RWPE2 (cell line): ENCODE results near the gene CACNA2D1.

ENCODE experiments used
- ATAC-seq: fragments of 200-7000 bp; cut with Tn5 transposase; 3 replicates; pipeline ENCODE4 v1.9.1; 2021; ENCODE audit warnings: low read depth
- DNase-seq: peaks from one replicate; pipeline ENCODE4 v3.0.0-alpha.2; 2020; ENCODE audit warnings: low spot score
- H3K27ac ChIP-seq: fragments of 450-650 bp; 2 replicates; pipeline ENCODE4 v1.5.1; 2017; ENCODE audit warnings: mild to moderate bottlenecking; ENCODE audit not compliant: poor library complexity, severe bottlenecking
- H3K27me3 ChIP-seq: fragments of 250-450 bp; sonication (Bioruptor Pico); 2 replicates; pipeline ENCODE4 v1.5.1; 2021; ENCODE audit warnings: mild to moderate bottlenecking, moderate library complexity; ENCODE audit not compliant: insufficient read depth, poor library complexity, severe bottlenecking
- H3K36me3 ChIP-seq: fragments of 250-450 bp; sonication (Bioruptor Pico); 2 replicates; pipeline ENCODE4 v1.5.1; 2020; ENCODE audit warnings: low read depth, mild to moderate bottlenecking, moderate library complexity
- H3K4me1 ChIP-seq: fragments of 250-450 bp; sonication (Bioruptor Pico); 2 replicates; pipeline ENCODE4 v1.5.1; 2021; ENCODE audit warnings: mild to moderate bottlenecking, moderate library complexity; ENCODE audit not compliant: insufficient read depth, poor library complexity, severe bottlenecking
- H3K4me3 ChIP-seq: fragments of 250-450 bp; sonication (Bioruptor Pico); 2 replicates; pipeline ENCODE4 v1.5.1; 2021; ENCODE audit warnings: mild to moderate bottlenecking, moderate library complexity; ENCODE audit not compliant: severe bottlenecking
- H3K9me3 ChIP-seq: fragments of 250-450 bp; sonication (Bioruptor Pico); 2 replicates; pipeline ENCODE4 v1.5.1; 2021; ENCODE audit warnings: mild to moderate bottlenecking, moderate library complexity; ENCODE audit not compliant: severe bottlenecking
- TF ChIP-seq, protein P1 (sequence below): fragments of 450-650 bp; IDR thresholded peaks from one replicate; pipeline ENCODE4 v1.5.1; 2017; ENCODE audit warnings: mild to moderate bottlenecking, moderate library complexity; ENCODE audit not compliant: poor library complexity, severe bottlenecking

The CACNA2D1 gene

DNA sequence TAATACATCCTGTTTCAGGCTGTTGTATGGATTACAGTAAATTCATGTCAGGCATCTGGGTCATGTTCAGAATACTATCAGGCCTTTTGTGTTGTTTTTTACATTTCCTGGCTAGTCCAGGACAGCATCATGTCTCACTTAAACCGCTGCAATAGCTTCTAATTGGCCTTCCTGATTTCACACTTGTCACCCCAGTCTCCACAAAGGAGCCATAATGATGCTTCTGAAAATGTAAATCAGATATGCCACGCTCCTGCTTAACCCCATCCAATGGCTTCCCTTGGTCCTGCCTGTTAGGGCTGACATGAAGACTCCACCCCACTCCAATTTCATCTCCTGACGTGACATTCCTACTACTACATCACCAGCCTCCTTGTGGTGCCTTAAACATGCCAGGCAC lies 220.0 kb downstream of the CACNA2D1 start:
- no peak for ATAC-seq
- TF ChIP-seq, protein P1, sequence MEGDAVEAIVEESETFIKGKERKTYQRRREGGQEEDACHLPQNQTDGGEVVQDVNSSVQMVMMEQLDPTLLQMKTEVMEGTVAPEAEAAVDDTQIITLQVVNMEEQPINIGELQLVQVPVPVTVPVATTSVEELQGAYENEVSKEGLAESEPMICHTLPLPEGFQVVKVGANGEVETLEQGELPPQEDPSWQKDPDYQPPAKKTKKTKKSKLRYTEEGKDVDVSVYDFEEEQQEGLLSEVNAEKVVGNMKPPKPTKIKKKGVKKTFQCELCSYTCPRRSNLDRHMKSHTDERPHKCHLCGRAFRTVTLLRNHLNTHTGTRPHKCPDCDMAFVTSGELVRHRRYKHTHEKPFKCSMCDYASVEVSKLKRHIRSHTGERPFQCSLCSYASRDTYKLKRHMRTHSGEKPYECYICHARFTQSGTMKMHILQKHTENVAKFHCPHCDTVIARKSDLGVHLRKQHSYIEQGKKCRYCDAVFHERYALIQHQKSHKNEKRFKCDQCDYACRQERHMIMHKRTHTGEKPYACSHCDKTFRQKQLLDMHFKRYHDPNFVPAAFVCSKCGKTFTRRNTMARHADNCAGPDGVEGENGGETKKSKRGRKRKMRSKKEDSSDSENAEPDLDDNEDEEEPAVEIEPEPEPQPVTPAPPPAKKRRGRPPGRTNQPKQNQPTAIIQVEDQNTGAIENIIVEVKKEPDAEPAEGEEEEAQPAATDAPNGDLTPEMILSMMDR, result no peak

DNA sequence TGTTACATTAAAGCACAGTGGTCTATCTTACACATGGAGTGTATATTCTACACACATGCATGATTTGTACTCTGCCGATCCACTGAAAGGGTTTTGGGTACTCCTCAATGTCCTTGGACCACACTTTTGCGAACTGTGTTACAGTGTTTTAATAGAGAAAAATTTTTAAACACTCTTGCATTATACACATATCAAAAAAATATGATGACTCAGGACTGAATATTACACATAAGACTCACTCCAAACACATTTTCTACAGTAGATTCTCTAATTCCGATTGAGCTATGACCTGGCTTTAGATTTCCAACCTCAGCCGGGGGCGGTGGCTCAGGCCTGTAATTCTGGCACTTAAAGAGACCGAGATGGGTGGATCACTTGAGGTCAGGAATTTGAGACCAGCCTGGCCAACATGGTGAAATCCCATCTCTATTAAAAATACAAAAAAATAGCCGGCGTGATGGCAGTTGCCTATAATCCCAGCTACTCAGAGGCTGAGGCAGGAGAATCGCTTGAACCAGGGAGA lies 222.4 kb downstream of the CACNA2D1 start:
- ATAC-seq, result no peak
- DNase-seq, result no peak
- no peak overlapping the region for H3K4me3 ChIP-seq
- no peaks in the 10 kb centered on the region for H3K9me3 ChIP-seq
- no peak overlapping the region for H3K27ac ChIP-seq
- H3K36me3 ChIP-seq, result no peaks in the 10 kb centered on the region
- no peaks in the 10 kb centered on the region for H3K4me1 ChIP-seq
- peaks cover 3% of the 10 kb centered on the region for H3K27me3 ChIP-seq
- TF ChIP-seq, protein P1, result no peak

More for the DNA sequence above, 220.0 kb downstream of the CACNA2D1 start:
- Histone ChIP-seq H3K36me3 (no peaks in the 10 kb centered on the region), H3K9me3 (no peaks in the 10 kb centered on the region), H3K4me3 (no peak overlapping the region), H3K27ac (no peak overlapping the region), H3K27me3 (peaks cover 3% of the 10 kb centered on the region), H3K4me1 (no peaks in the 10 kb centered on the region)
- DNase-seq, result no peak

DNA sequence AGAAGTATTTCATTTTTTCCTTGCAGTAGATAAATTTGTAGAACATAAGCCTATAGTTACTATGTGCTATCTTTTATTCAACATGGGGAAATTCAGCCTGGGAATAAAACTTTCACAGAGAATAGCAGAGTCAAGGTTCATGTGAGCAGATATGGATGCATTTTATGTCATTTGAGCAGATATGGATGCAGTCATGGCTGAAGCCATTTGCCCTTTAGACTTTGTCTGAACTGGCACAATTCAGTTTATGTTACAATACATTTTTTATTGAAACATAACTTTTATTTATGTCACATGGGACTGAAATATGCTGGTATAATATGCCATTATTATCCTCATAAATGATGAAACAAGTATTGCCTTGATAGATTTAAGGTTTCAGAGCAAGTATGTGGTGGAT lies 231.1 kb downstream of the CACNA2D1 start:
- Histone ChIP-seq H3K36me3 (no peaks in the 10 kb centered on the region), H3K27me3 (peaks cover 7% of the 10 kb centered on the region), H3K9me3 (no peaks in the 10 kb centered on the region), H3K27ac (no peak overlapping the region), H3K4me3 (no peak overlapping the region), H3K4me1 (no peaks in the 10 kb centered on the region)
- no peak for DNase-seq
- ATAC-seq, result no peak
- TF ChIP-seq, protein P1, result no peak

DNA sequence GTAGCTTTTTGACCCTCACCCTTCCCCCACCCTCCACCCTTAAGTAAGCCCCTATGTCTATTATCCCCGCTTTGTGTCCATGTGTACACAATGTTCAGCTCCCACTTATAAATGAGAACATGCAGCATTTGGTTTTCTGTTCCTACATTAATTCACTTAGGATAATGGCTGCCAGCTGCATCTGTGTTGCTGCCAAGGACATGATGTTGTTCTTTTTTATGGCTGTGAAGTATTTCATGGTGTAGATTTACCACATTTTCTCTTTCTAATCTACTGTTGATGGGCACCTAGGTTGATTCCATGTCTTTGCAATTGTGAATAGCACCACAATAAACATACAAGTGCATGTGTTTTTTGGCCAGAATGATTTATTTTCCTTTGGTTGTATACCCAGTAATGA lies 232.2 kb downstream of the CACNA2D1 start:
- DNase-seq, result no peak
- Histone ChIP-seq H3K4me3 (no peak overlapping the region), H3K27ac (no peak overlapping the region), H3K4me1 (no peaks in the 10 kb centered on the region), H3K27me3 (peaks cover 7% of the 10 kb centered on the region), H3K9me3 (no peaks in the 10 kb centered on the region), H3K36me3 (no peaks in the 10 kb centered on the region)
- TF ChIP-seq, protein P1, result no peak
- ATAC-seq, result no peak

DNA sequence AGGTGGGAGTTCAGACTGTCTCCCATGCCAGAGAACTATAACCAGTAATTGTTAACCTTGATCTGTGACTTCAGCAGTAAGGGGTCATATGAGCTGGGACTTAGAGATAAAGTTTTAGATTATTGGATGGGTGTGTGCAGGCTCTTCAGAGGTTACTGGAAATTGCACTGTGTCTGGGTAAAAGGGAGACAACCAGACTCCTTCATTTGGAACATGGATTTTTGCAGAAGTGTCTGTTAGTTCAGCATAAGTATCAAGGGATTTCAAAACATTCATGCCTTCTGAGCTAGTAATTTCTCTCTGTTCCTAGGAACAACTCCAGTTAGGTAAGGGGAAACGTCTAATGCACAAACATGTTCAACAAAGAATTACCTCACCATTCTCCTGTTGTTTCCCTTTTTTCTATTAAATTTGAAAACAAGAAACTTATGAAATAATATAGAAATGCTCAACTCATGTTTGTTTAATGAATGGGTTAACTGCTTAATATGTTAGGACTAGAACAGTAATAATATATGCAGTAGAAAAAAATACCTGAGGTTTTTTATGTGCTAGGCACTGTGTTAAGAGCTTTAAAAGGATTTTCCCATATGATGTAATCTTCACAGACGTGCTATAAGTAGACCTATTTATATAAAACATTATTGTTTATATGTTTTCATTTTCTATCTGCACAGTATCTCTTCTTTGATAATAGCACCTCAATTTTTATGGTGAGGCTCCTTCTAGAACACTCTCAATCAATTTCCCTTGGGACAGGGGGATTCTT lies 233.0 kb downstream of the CACNA2D1 start:
- H3K36me3 ChIP-seq, result no peaks in the 10 kb centered on the region
- no peak overlapping the region for H3K27ac ChIP-seq
- H3K4me1 ChIP-seq, result no peaks in the 10 kb centered on the region
- DNase-seq (no peak), ATAC-seq (no peak)
- peaks cover 7% of the 10 kb centered on the region for H3K27me3 ChIP-seq
- H3K4me3 ChIP-seq, result no peak overlapping the region
- H3K9me3 ChIP-seq, result no peaks in the 10 kb centered on the region
- TF ChIP-seq, protein P1, result no peak
